UCSD-AML1 (cell line): Measurements from ENCODE around the gene SNRPF.

Source experiments
- DNase-seq: peaks from one replicate; lab custom pipeline; 2025; ENCODE audit not compliant: unreplicated experiment; lab: John Stamatoyannopoulos, UW

SNRPF gene

GRCh38 chr12:95859344-95859816, 628 bp downstream of the SNRPF start:
- no peak for DNase-seq

- DNase-seq = no peak
Observed at GRCh38 chr12:95859947-95860850, 1.4 kb downstream of the SNRPF start.

GRCh38 chr12:95862038-95862437, 3.3 kb downstream of the SNRPF start:
- no peak for DNase-seq

GRCh38 chr12:95863337-95863736, 4.6 kb downstream of the SNRPF start:
- no peak for DNase-seq

- DNase-seq = no peak
Observed at GRCh38 chr12:95870897-95871296, 12.1 kb downstream of the SNRPF start.

GRCh38 chr12:95874452-95874851, 15.7 kb downstream of the SNRPF start:
- no peak for DNase-seq

GRCh38 chr12:95877622-95878021, 18.9 kb downstream of the SNRPF start:
- DNase-seq = no peak

GRCh38 chr12:95880895-95881294, 22.1 kb downstream of the SNRPF start:
- no peak for DNase-seq

- DNase-seq = no peak
Observed at GRCh38 chr12:95881331-95881955, 22.7 kb downstream of the SNRPF start.

GRCh38 chr12:95882080-95882479, 23.3 kb downstream of the SNRPF start:
- DNase-seq = no peak

GRCh38 chr12:95882873-95883272, 24.1 kb downstream of the SNRPF start:
- DNase-seq = no peak

GRCh38 chr12:95884998-95885397, 26.2 kb downstream of the SNRPF start:
- DNase-seq = no peak

GRCh38 chr12:95887311-95887710, 28.6 kb downstream of the SNRPF start:
- DNase-seq = no peak

GRCh38 chr12:95890958-95891357, 32.2 kb downstream of the SNRPF start:
- DNase-seq = no peak

- no peak for DNase-seq
Observed at GRCh38 chr12:95896846-95897245, 38.1 kb downstream of the SNRPF start.

- no peak for DNase-seq
Observed at GRCh38 chr12:95898081-95898480, 39.3 kb downstream of the SNRPF start.

- DNase-seq = no peak
Observed at GRCh38 chr12:95908573-95908972, 49.8 kb downstream of the SNRPF start.

- no peak for DNase-seq
Observed at GRCh38 chr12:95909871-95910270, 51.1 kb downstream of the SNRPF start.
